Limb (tissue), 2 donors: Measurements from ENCODE around the gene VASP.

Experiments used
- DNase-seq, 2 donors: peaks; one replicate each; pipeline ENCODE4 v3.0.0-alpha.2; 2016; ENCODE audit errors: extremely low spot score in 2 of 2

The VASP gene

GRCh38 chr19:45473682-45474605 lies 33.3 kb upstream of the VASP start:
- peak; percentile 10 to 74 for DNase-seq

GRCh38 chr19:45474606-45475521 lies 32.4 kb upstream of the VASP start:
- peak; percentile 8 to 73 for DNase-seq

- peak in 1 of 2 donors; percentile 71 for DNase-seq
Observed at GRCh38 chr19:45475537-45476291, 31.6 kb upstream of the VASP start.

- DNase-seq: peak in 1 of 2 donors; percentile 75
Observed at GRCh38 chr19:45476304-45476703, 31.0 kb upstream of the VASP start.

GRCh38 chr19:45477186-45477585 lies 30.1 kb upstream of the VASP start:
- peak in 1 of 2 donors; percentile 69 for DNase-seq

GRCh38 chr19:45477713-45478453 lies 29.4 kb upstream of the VASP start:
- peak in 1 of 2 donors; percentile 57 for DNase-seq

- peak; percentile 90 to 91 for DNase-seq
Observed at GRCh38 chr19:45478454-45479238, 28.6 kb upstream of the VASP start.

GRCh38 chr19:45483033-45483432 lies 24.2 kb upstream of the VASP start:
- no peak for DNase-seq

- DNase-seq: no peak
Observed at GRCh38 chr19:45484273-45484945, 22.9 kb upstream of the VASP start.

- DNase-seq: peak; percentile 92 to 96
Observed at GRCh38 chr19:45485305-45486077, 21.8 kb upstream of the VASP start.

- DNase-seq: no peak
Observed at GRCh38 chr19:45488708-45489107, 18.6 kb upstream of the VASP start.

GRCh38 chr19:45489216-45489855 lies 17.9 kb upstream of the VASP start:
- DNase-seq: no peak

- no peak for DNase-seq
Observed at GRCh38 chr19:45492137-45492626, 15.1 kb upstream of the VASP start.

- DNase-seq: peak; percentile 55 to 76
Observed at GRCh38 chr19:45492627-45493470, 14.4 kb upstream of the VASP start.

- DNase-seq: no peak
Observed at GRCh38 chr19:45494261-45494916, 12.9 kb upstream of the VASP start.

GRCh38 chr19:45495178-45495577 lies 12.1 kb upstream of the VASP start:
- DNase-seq: no peak
